HepG2 (cell line): ENCODE measurements around the gene ADIPOR2. TPM values are rescaled to one million over a fixed set of nuclear protein-coding genes. Genes with fewer than 3 reads are reported as not detected.

ENCODE experiments used
- ATAC-seq: fragments of 200-7000 bp; cut with Tn5 transposase; 3 replicates; pipeline ENCODE4 v1.9.1; 2020; ENCODE audit warnings: mild to moderate bottlenecking, moderate library complexity
- BruUV-seq: library from RNA; stranded (reverse); fragments of 400-500 nt; replicated peaks from 2 replicates; lab custom pipeline; 2021; lab: Mats Ljungman, UMichigan
- CTCF ChIA-PET: fragments of 300-600 bp; formaldehyde crosslinking; extraction: SDS; loops from one replicate; lab custom pipeline; 2021; ENCODE audit warnings: low total read pairs, inconsistent platforms, low intra/inter-chr PET ratio; lab: Yijun Ruan, JAX
- POLR2A ChIA-PET: fragments of 350-600 bp; sonication (Branson Sonifier 250); formaldehyde crosslinking; loops from one replicate; lab custom pipeline; 2020; ENCODE audit warnings: antibody characterized with exemption, inconsistent platforms; lab: Yijun Ruan, JAX
- DNase-seq: peaks from one replicate; pipeline ENCODE4 v3.0.0-alpha.2; 2015; ENCODE audit warnings: low spot score
- FAIRE-seq: peaks from 3 replicates; lab custom pipeline; 2011; peaks lifted over from hg19 to GRCh38; lab: Jason Lieb, UNC
- H2AFZ ChIP-seq: one replicate; pipeline ENCODE4 v1.6.1; 2011; ENCODE audit warnings: low read length, inconsistent platforms
- H3K27ac ChIP-seq: fragments of 300-600 bp; 3 replicates; pipeline ENCODE4 v1.8.0; 2011; ENCODE audit warnings: mixed run types, mild to moderate bottlenecking, mixed read lengths, low read length, inconsistent platforms; ENCODE audit not compliant: insufficient read depth; ENCODE audit errors: extremely low read length
- H3K27me3 ChIP-seq, 2 experiments: fragments of 200-600 bp in 1 of 2; 2 replicates in 1 of 2; 3 replicates in 1 of 2; pipeline versions ENCODE4 v1.6.0 to v1.8.0; 2011; ENCODE audit warnings: low read length in 2 of 2, mild to moderate bottlenecking in 2 of 2, moderate library complexity in 2 of 2, inconsistent platforms in 1 of 2; ENCODE audit not compliant: insufficient read depth in 2 of 2, control insufficient read depth in 1 of 2
- H3K36me3 ChIP-seq, 2 experiments: fragments of 200-600 bp in 1 of 2; replicated peaks in 1 of 2; 2 replicates in 1 of 2; 3 replicates in 1 of 2; pipeline versions ENCODE4 v1.5.1 to v1.8.0; 2011; ENCODE audit warnings: low read length in 2 of 2, inconsistent platforms in 1 of 2; ENCODE audit not compliant: insufficient read depth in 2 of 2, control insufficient read depth in 1 of 2
- H3K4me1 ChIP-seq: 2 replicates; pipeline ENCODE4 v1.5.1; 2012; ENCODE audit warnings: low read length, inconsistent platforms; ENCODE audit not compliant: insufficient read depth
- H3K4me2 ChIP-seq: 2 replicates; pipeline ENCODE4 v1.6.0; 2011; ENCODE audit warnings: low read depth, low read length, inconsistent platforms
- H3K4me3 ChIP-seq, 3 experiments: fragments of 200-600 bp in 1 of 3; sonication (generic), shearing (Covaris generic) in 1 of 3; replicated peaks in 1 of 3; 2 replicates each; pipeline ENCODE4 v1.5.1; 2011 to 2016; ENCODE audit warnings: low read length in 3 of 3, inconsistent platforms in 2 of 3, low read depth in 2 of 3, mild to moderate bottlenecking in 2 of 3, control low read depth in 1 of 3, mixed read lengths in 1 of 3; ENCODE audit not compliant: insufficient read depth in 1 of 3
- H3K79me2 ChIP-seq: one replicate; pipeline ENCODE4 v1.6.1; 2011; ENCODE audit warnings: low read length, inconsistent platforms; ENCODE audit not compliant: insufficient read depth
- H3K9ac ChIP-seq: 2 replicates; pipeline ENCODE4 v1.6.0; 2011; ENCODE audit warnings: mild to moderate bottlenecking, low read depth, low read length, inconsistent platforms; ENCODE audit not compliant: insufficient read depth
- H3K9me3 ChIP-seq: 2 replicates; pipeline ENCODE4 v1.5.1; 2012; ENCODE audit warnings: mild to moderate bottlenecking, low read length
- H4K20me1 ChIP-seq: 2 replicates; pipeline ENCODE4 v1.6.0; 2011; ENCODE audit warnings: inconsistent platforms, mild to moderate bottlenecking, low read length, moderate library complexity; ENCODE audit not compliant: insufficient read depth
- FOXK2 ChIP-seq: fragments of 450-650 bp; IDR thresholded peaks from 2 replicates; pipeline ENCODE4 v1.6.1; 2016
- HOMEZ ChIP-seq: IDR thresholded peaks from 2 replicates; pipeline ENCODE4 v1.6.1; 2016; ENCODE audit warnings: low read depth
- IRX3 ChIP-seq: sonication (generic); formaldehyde crosslinking; IDR thresholded peaks from 2 replicates; pipeline ENCODE4 v1.8.1; 2023; ENCODE audit warnings: mild to moderate bottlenecking, low read depth, missing genetic modification reagents, borderline replicate concordance
- NFIC ChIP-seq: IDR thresholded peaks from 2 replicates; pipeline ENCODE4 v1.6.1; 2012; ENCODE audit warnings: mild to moderate bottlenecking, low read length, inconsistent platforms
- PAF1 ChIP-seq: IDR thresholded peaks from 2 replicates; pipeline ENCODE4 v1.6.1; 2016; ENCODE audit warnings: missing genetic modification reagents, missing compliant biosample characterization
- POLR2A ChIP-seq, 2 experiments: IDR thresholded peaks; 2 replicates each; pipeline ENCODE4 v1.6.1; 2011; ENCODE audit warnings: low read depth in 2 of 2, low read length in 2 of 2, mild to moderate bottlenecking in 1 of 2, moderate library complexity in 1 of 2; ENCODE audit not compliant: insufficient read depth in 1 of 2
- RBM22 ChIP-seq: fragments of 200-400 bp; formaldehyde crosslinking; optimal IDR thresholded peaks from 2 replicates; pipeline ENCODE3; 2017; ENCODE audit warnings: mild to moderate bottlenecking, low read length, moderate library complexity
- RNF2 ChIP-seq: fragments of 450-650 bp; conservative IDR thresholded peaks from 2 replicates; pipeline ENCODE4 v1.6.1; 2016; ENCODE audit warnings: low read depth
- SIX4 ChIP-seq: sonication (generic); formaldehyde crosslinking; IDR thresholded peaks from 2 replicates; pipeline ENCODE4 v1.4.0; 2020; ENCODE audit warnings: missing genetic modification reagents
- TSC22D2 ChIP-seq: sonication (generic); formaldehyde crosslinking; IDR thresholded peaks from 2 replicates; pipeline ENCODE4 v1.5.1; 2020; ENCODE audit warnings: missing genetic modification reagents, mild to moderate bottlenecking, borderline replicate concordance
- XBP1 ChIP-seq: sonication (generic); formaldehyde crosslinking; IDR thresholded peaks from 2 replicates; pipeline ENCODE4 v1.5.0; 2020; ENCODE audit warnings: missing genetic modification reagents
- ZBTB38 ChIP-seq: sonication (generic); formaldehyde crosslinking; IDR thresholded peaks from 2 replicates; pipeline ENCODE4 v1.5.1; 2020; ENCODE audit warnings: mild to moderate bottlenecking, missing genetic modification reagents
- ZNF207 ChIP-seq: fragments of 450-650 bp; IDR thresholded peaks from 2 replicates; pipeline ENCODE4 v1.6.1; 2016; ENCODE audit warnings: antibody characterized with exemption, borderline replicate concordance
- ZNF382 ChIP-seq: sonication (generic); formaldehyde crosslinking; IDR thresholded peaks from 2 replicates; pipeline ENCODE4 v1.5.0; 2020; ENCODE audit warnings: missing genetic modification reagents, mild to moderate bottlenecking, borderline replicate concordance
- ZNF547 ChIP-seq: sonication (generic); formaldehyde crosslinking; IDR thresholded peaks from 2 replicates; pipeline ENCODE4 v1.5.1; 2020; ENCODE audit warnings: mild to moderate bottlenecking, missing genetic modification reagents
- ZNF780A ChIP-seq: sonication (generic); formaldehyde crosslinking; IDR thresholded peaks from 2 replicates; pipeline ENCODE4 v1.8.0; 2022; ENCODE audit warnings: mild to moderate bottlenecking, missing genetic modification reagents, moderate library complexity
- WGBS: methylation state at CpG from one replicate; pipeline ENCODE4 v1.1.6; 2017; ENCODE audit warnings: low lambda C conversion rate; 5-methylcytosine and 5-hydroxymethylcytosine counted together
- in situ Hi-C: cut with HindIII; loops from 2 replicates; pipeline ENCODE4 v1.10.0; 2017; ENCODE audit warnings: low pct_unique_long_range_greater_than_20kb; ENCODE audit not compliant: extremely low pct_ligation_motif_present
- intact Hi-C: fragments of 100-400 bp; cut with micrococcal nuclease; formaldehyde crosslinking; loops from one replicate; pipeline ENCODE4 v1.10.0; 2022; ENCODE audit not compliant: unreplicated experiment
- polyA plus RNA-seq, 8 experiments: library from polyadenylated mRNA; depleted of rRNA in 3 of 8; stranded (reverse) in 7 of 8; unstranded in 1 of 8; fragments of >200 nt; fragmentation: Illumina TruSeq in 4 of 8; extraction: Trizol in 4 of 8; gene quantifications; 2 replicates each; pipeline versions ENCODE4 v1.2.1 to v1.2.3, GENCODE V29; 2011 to 2016; ENCODE audit warnings: low read depth in 4 of 8, missing spikeins in 1 of 8, mixed read lengths in 1 of 8; ENCODE audit not compliant: insufficient read depth in 1 of 8
- total RNA-seq, 5 experiments: library from RNA; depleted of rRNA; stranded (reverse); fragments of >200 nt; fragmentation: Illumina TruSeq; extraction: Trizol; gene quantifications; 2 replicates each; pipeline ENCODE4 v1.2.3, GENCODE V29; 2016; ENCODE audit warnings: low read depth in 1 of 5

ADIPOR2 gene
- total and polyA plus RNA-seq, 2 of the 13 experiments (the other 11 are each of a cell fraction or from before 2014, with no cell fraction given), result 35.2 to 52.2 TPM

GRCh38 chr12:1790444-1790843 lies 99.6 kb downstream of the ADIPOR2 start:
- WGBS, result 90% methylated on average over 7 of the region's 7 CpGs

More at GRCh38 chr12:1790444-1790843, 99.6 kb downstream of the ADIPOR2 start:
- Histone ChIP-seq H3K4me2 (no peak overlapping the region), H3K79me2 (no peaks in the 10 kb centered on the region), H2AFZ (no peak overlapping the region), H3K36me3 (peaks cover 7 to 32% of the 10 kb centered on the region in 2 experiments), H3K9me3 (no peaks in the 10 kb centered on the region), H3K4me1 (peaks cover 14% of the 10 kb centered on the region; the same call in 1 of the 2 replicates), H3K4me3 (no peak overlapping the region), H3K27ac (no peak overlapping the region), H3K9ac (no peak overlapping the region), H3K27me3 (no peaks in the 10 kb centered on the region), H4K20me1 (no peaks in the 10 kb centered on the region)
- in situ Hi-C loops (loop anchor here (5.0 kb wide), 2 partner anchors 138 to 147 kb away; no protein-coding TSS in a partner anchor), intact Hi-C loops (loop anchor here (5.0 kb wide), 1 partner anchor 98 kb away; the partner anchor contains the start of gene ADIPOR2)
- DNase-seq (no peak), ATAC-seq (peak; percentile 9; the same call in 2 of the 3 replicates), FAIRE-seq (no peak)
- POLR2A ChIA-PET, result interaction anchor here (1.6 kb wide), 1 partner anchor 138 kb away, joined by 14 read pairs; no protein-coding TSS in a partner anchor
- BruUV-seq, result no TSS peak
- CTCF ChIA-PET, result interaction anchor here (0.9 to 3.2 kb wide), 4 partner anchors 80 to 156 kb away, joined by 3 to 47 read pairs (median 10); no protein-coding TSS in a partner anchor
- 0 out of 2 replicates have a peak, but pooled peaks have one; percentile 8 for TF ChIP-seq NFIC
- TF ChIP-seq ZNF780A (CRISPR knock-in tag), result no peak
- TF ChIP-seq SIX4 (CRISPR knock-in tag), result no peak
- TF ChIP-seq FOXK2, result no peak
- no peak for TF ChIP-seq ZNF207
- TF ChIP-seq POLR2A (IDR thresholded peaks at IDR 0.05; ENCODE audit: insufficient read depth in 1 of 2, low read depth in 2 of 2, low read length in 2 of 2), result 0 out of 4 replicates have a peak, but pooled peaks of 1 of the 2 experiments have one; percentile 34
- TF ChIP-seq TSC22D2 (CRISPR knock-in tag), result no peak
- TF ChIP-seq ZNF382 (CRISPR knock-in tag), result no peak
- TF ChIP-seq ZBTB38 (CRISPR knock-in tag), result 0 out of 2 replicates have a peak, but pooled peaks have one; percentile 27
- TF ChIP-seq RBM22, result peak; percentile 26
- no peak for TF ChIP-seq ZNF547 (CRISPR knock-in tag)
- no peak for TF ChIP-seq IRX3 (CRISPR knock-in tag)
- no peak for TF ChIP-seq XBP1 (CRISPR knock-in tag)
- no peak for TF ChIP-seq HOMEZ (CRISPR knock-in tag)
- peak; percentile 54; the same call in 1 of the 2 replicates for TF ChIP-seq PAF1 (CRISPR knock-in tag)
- no peak for TF ChIP-seq RNF2
